Measurements from ENCODE around the gene MIGA2.
"Not testable (repeated sequence)": the region's sequence is repeated elsewhere in the genome, so short reads cannot be mapped to it uniquely, and the experiment has no call there.

MIGA2 gene

GRCh38 chr9:129028192-129028966 lies 8.0 kb upstream of the MIGA2 start, which contains the start of gene SH3GLB2:
Gene SH3GLB2 (minus strand): TSS chr9:129028331. CDS start chr9:129028154, 177 bp downstream.
- Histone ChIP-seq H3K4me1 (ENCODE audit: control insufficient read depth in 1 of 2, insufficient read depth in 2 of 2, low read length in 2 of 2) (peaks cover 4 to 30% of the 10 kb centered on the region in 2 donors), H3K27me3 (ENCODE audit: low read depth, low read length) (no peaks in the 10 kb centered on the region), H3K27ac (ENCODE audit: low read length) (peak within 1 kb of the TSS; percentile 8), H3K4me3 (ENCODE audit: low read depth in 1 of 2, low read length in 2 of 2) (peak within 1 kb of the TSS; percentile 74 to 88), H3K36me3 (ENCODE audit: control insufficient read depth in 1 of 2, insufficient read depth in 2 of 2, low read length in 2 of 2) (no peaks in the 10 kb centered on the region), H3K9me3 (ENCODE audit: control insufficient read depth in 1 of 2, low read length in 2 of 2) (no peaks in the 10 kb centered on the region)

- H3K27ac ChIP-seq (ENCODE audit: low read length), result no peak overlapping the region
- no peaks in the 10 kb centered on the region for H3K27me3 ChIP-seq (ENCODE audit: low read depth, low read length)
- H3K4me1 ChIP-seq (ENCODE audit: control insufficient read depth in 1 of 2, insufficient read depth in 2 of 2, low read length in 2 of 2), result peaks cover 4 to 25% of the 10 kb centered on the region in 2 donors
- H3K36me3 ChIP-seq (ENCODE audit: control insufficient read depth in 1 of 2, insufficient read depth in 2 of 2, low read length in 2 of 2), result no peaks in the 10 kb centered on the region
- H3K9me3 ChIP-seq (ENCODE audit: control insufficient read depth in 1 of 2, low read length in 2 of 2), result no peaks in the 10 kb centered on the region
- H3K4me3 ChIP-seq (ENCODE audit: low read depth in 1 of 2, low read length in 2 of 2), result no peak overlapping the region
These were observed 6.2 kb upstream of the MIGA2 start for GRCh38 chr9:129030191-129030590.

GRCh38 chr9:129031514-129031913 lies 4.9 kb upstream of the MIGA2 start:
- Histone ChIP-seq H3K9me3 (ENCODE audit: control insufficient read depth in 1 of 2, low read length in 2 of 2) (no peaks in the 10 kb centered on the region), H3K36me3 (ENCODE audit: control insufficient read depth in 1 of 2, insufficient read depth in 2 of 2, low read length in 2 of 2) (no peaks in the 10 kb centered on the region), H3K4me3 (ENCODE audit: low read depth in 1 of 2, low read length in 2 of 2) (no peak overlapping the region), H3K27me3 (ENCODE audit: low read depth, low read length) (no peaks in the 10 kb centered on the region), H3K27ac (ENCODE audit: low read length) (no peak overlapping the region), H3K4me1 (ENCODE audit: control insufficient read depth in 1 of 2, insufficient read depth in 2 of 2, low read length in 2 of 2) (peaks cover 4 to 21% of the 10 kb centered on the region in 2 donors)

GRCh38 chr9:129032541-129033159 lies 3.8 kb upstream of the MIGA2 start:
- no peaks in the 10 kb centered on the region for H3K9me3 ChIP-seq (ENCODE audit: control insufficient read depth in 1 of 2, low read length in 2 of 2)
- no peaks in the 10 kb centered on the region for H3K36me3 ChIP-seq (ENCODE audit: control insufficient read depth in 1 of 2, insufficient read depth in 2 of 2, low read length in 2 of 2)
- H3K27ac ChIP-seq (ENCODE audit: low read length), result no peak overlapping the region
- H3K4me1 ChIP-seq (ENCODE audit: control insufficient read depth in 1 of 2, insufficient read depth in 2 of 2, low read length in 2 of 2), result peaks cover 7 to 17% of the 10 kb centered on the region in 2 donors
- H3K4me3 ChIP-seq (ENCODE audit: low read depth in 1 of 2, low read length in 2 of 2), result no peak overlapping the region
- no peaks in the 10 kb centered on the region for H3K27me3 ChIP-seq (ENCODE audit: low read depth, low read length)

GRCh38 chr9:129033216-129033615 lies 3.2 kb upstream of the MIGA2 start:
- no peaks in the 10 kb centered on the region for H3K36me3 ChIP-seq (ENCODE audit: control insufficient read depth in 1 of 2, insufficient read depth in 2 of 2, low read length in 2 of 2)
- no peak overlapping the region for H3K4me3 ChIP-seq (ENCODE audit: low read depth in 1 of 2, low read length in 2 of 2)
- no peaks in the 10 kb centered on the region for H3K27me3 ChIP-seq (ENCODE audit: low read depth, low read length)
- no peaks in the 10 kb centered on the region for H3K9me3 ChIP-seq (ENCODE audit: control insufficient read depth in 1 of 2, low read length in 2 of 2)
- H3K4me1 ChIP-seq (ENCODE audit: control insufficient read depth in 1 of 2, insufficient read depth in 2 of 2, low read length in 2 of 2), result peaks cover 13 to 22% of the 10 kb centered on the region in 2 donors
- H3K27ac ChIP-seq (ENCODE audit: low read length), result no peak overlapping the region

GRCh38 chr9:129035838-129036237 lies 588 bp upstream of the MIGA2 start:
- H3K36me3 ChIP-seq (ENCODE audit: control insufficient read depth in 1 of 2, insufficient read depth in 2 of 2, low read length in 2 of 2); H3K27me3 ChIP-seq (ENCODE audit: low read depth, low read length); H3K9me3 ChIP-seq (ENCODE audit: control insufficient read depth in 1 of 2, low read length in 2 of 2): not testable (repeated sequence)
- H3K4me3 ChIP-seq (ENCODE audit: low read depth in 1 of 2, low read length in 2 of 2), result peak overlapping the region; percentile 81 to 90
- H3K4me1 ChIP-seq (ENCODE audit: control insufficient read depth in 1 of 2, insufficient read depth in 2 of 2, low read length in 2 of 2), result peaks cover 16 to 23% of the 10 kb centered on the region in 2 donors
- peak overlapping the region; percentile 50 for H3K27ac ChIP-seq (ENCODE audit: low read length)

- H3K27me3 ChIP-seq (ENCODE audit: low read depth, low read length), result no peaks in the 10 kb centered on the region
- H3K9me3 ChIP-seq (ENCODE audit: control insufficient read depth in 1 of 2, low read length in 2 of 2), result no peaks in the 10 kb centered on the region
- H3K4me3 ChIP-seq (ENCODE audit: low read depth in 1 of 2, low read length in 2 of 2), result peak overlapping the region; percentile 81 to 90
- H3K27ac ChIP-seq (ENCODE audit: low read length), result peak overlapping the region; percentile 63
- peaks cover 16 to 23% of the 10 kb centered on the region in 2 donors for H3K4me1 ChIP-seq (ENCODE audit: control insufficient read depth in 1 of 2, insufficient read depth in 2 of 2, low read length in 2 of 2)
- H3K36me3 ChIP-seq (ENCODE audit: control insufficient read depth in 1 of 2, insufficient read depth in 2 of 2, low read length in 2 of 2), result peaks cover 7 to 16% of the 10 kb centered on the region in 2 donors
These were observed 719 bp downstream of the MIGA2 start for GRCh38 chr9:129036923-129037766.

- H3K27ac ChIP-seq (ENCODE audit: low read length), result peak overlapping the region; percentile 63
These were observed 1.3 kb downstream of the MIGA2 start for GRCh38 chr9:129037767-129038098.

GRCh38 chr9:129038109-129038852 lies 1.9 kb downstream of the MIGA2 start:
- peaks cover 12 to 23% of the 10 kb centered on the region in 2 donors for H3K36me3 ChIP-seq (ENCODE audit: control insufficient read depth in 1 of 2, insufficient read depth in 2 of 2, low read length in 2 of 2)
- H3K4me3 ChIP-seq (ENCODE audit: low read depth in 1 of 2, low read length in 2 of 2), result peak overlapping the region; percentile 81 to 90
- no peaks in the 10 kb centered on the region for H3K9me3 ChIP-seq (ENCODE audit: control insufficient read depth in 1 of 2, low read length in 2 of 2)
- peaks cover 16 to 23% of the 10 kb centered on the region in 2 donors for H3K4me1 ChIP-seq (ENCODE audit: control insufficient read depth in 1 of 2, insufficient read depth in 2 of 2, low read length in 2 of 2)
- peak overlapping the region; percentile 63 for H3K27ac ChIP-seq (ENCODE audit: low read length)
- H3K27me3 ChIP-seq (ENCODE audit: low read depth, low read length), result no peaks in the 10 kb centered on the region

More at GRCh38 chr9:129037767-129038098, 1.3 kb downstream of the MIGA2 start:
- Histone ChIP-seq H3K9me3 (ENCODE audit: control insufficient read depth in 1 of 2, low read length in 2 of 2) (no peaks in the 10 kb centered on the region), H3K27me3 (ENCODE audit: low read depth, low read length) (no peaks in the 10 kb centered on the region), H3K36me3 (ENCODE audit: control insufficient read depth in 1 of 2, insufficient read depth in 2 of 2, low read length in 2 of 2) (peaks cover 12 to 21% of the 10 kb centered on the region in 2 donors), H3K4me1 (ENCODE audit: control insufficient read depth in 1 of 2, insufficient read depth in 2 of 2, low read length in 2 of 2) (peaks cover 16 to 23% of the 10 kb centered on the region in 2 donors), H3K4me3 (ENCODE audit: low read depth in 1 of 2, low read length in 2 of 2) (peak overlapping the region; percentile 81 to 90)

GRCh38 chr9:129040113-129040643 lies 3.8 kb downstream of the MIGA2 start:
- Histone ChIP-seq H3K9me3 (ENCODE audit: control insufficient read depth in 1 of 2, low read length in 2 of 2) (no peaks in the 10 kb centered on the region), H3K4me3 (ENCODE audit: low read depth in 1 of 2, low read length in 2 of 2) (no peak overlapping the region), H3K27me3 (ENCODE audit: low read depth, low read length) (no peaks in the 10 kb centered on the region), H3K27ac (ENCODE audit: low read length) (no peak overlapping the region), H3K4me1 (ENCODE audit: control insufficient read depth in 1 of 2, insufficient read depth in 2 of 2, low read length in 2 of 2) (peaks cover 16 to 23% of the 10 kb centered on the region in 2 donors), H3K36me3 (ENCODE audit: control insufficient read depth in 1 of 2, insufficient read depth in 2 of 2, low read length in 2 of 2) (peaks cover 12 to 34% of the 10 kb centered on the region in 2 donors)
